Esophagus squamous epithelium (tissue), 5 donors: ENCODE results near the gene PFKM. TPM values are rescaled to one million over a fixed set of nuclear protein-coding genes. Genes with fewer than 3 reads are reported as not detected.

Source experiments
- DNase-seq: peaks from one replicate; lab custom pipeline; 2025; lab: John Stamatoyannopoulos, UW
- H3K27ac ChIP-seq, 4 donors: fragments of 200-600 bp; sonication (generic); one replicate each; pipeline ENCODE4 v1.5.1; 2016 to 2019; ENCODE audit warnings: mild to moderate bottlenecking in 1 of 4
- H3K27me3 ChIP-seq, 4 donors: fragments of 200-600 bp; sonication (generic); 1 replicate in 3 of 4; 2 replicates in 1 of 4; pipeline versions ENCODE4 v1.5.1 to v1.6.0; 2017 to 2021; ENCODE audit warnings: antibody characterized with exemption in 1 of 4
- H3K36me3 ChIP-seq, 3 donors: fragments of 200-600 bp; sonication (generic); one replicate each; pipeline ENCODE4 v1.5.1; 2016 to 2019
- H3K4me1 ChIP-seq, 3 donors: fragments of 200-600 bp; sonication (generic); one replicate each; pipeline ENCODE4 v1.5.1; 2017 to 2019
- H3K4me3 ChIP-seq, 4 donors: fragments of 200-600 bp; sonication (generic); 1 replicate in 3 of 4; 2 replicates in 1 of 4; pipeline ENCODE4 v1.5.1; 2016 to 2019; ENCODE audit warnings: mild to moderate bottlenecking in 2 of 4, moderate library complexity in 1 of 4
- H3K9me3 ChIP-seq, 3 donors: fragments of 200-600 bp; sonication (generic); one replicate each; pipeline ENCODE4 v1.5.1; 2016 to 2019
- CTCF ChIP-seq, 6 experiments: fragments of 450-650 bp in 4 of 6; fragments of 200-600 bp in 2 of 6; sonication (generic) in 2 of 6; IDR thresholded peaks; one replicate each; pipeline ENCODE4 v1.5.1; 2016 to 2019; ENCODE audit warnings: antibody characterized with exemption in 6 of 6, mild to moderate bottlenecking in 4 of 6, moderate library complexity in 4 of 6
- POLR2A ChIP-seq, 4 donors: fragments of 450-650 bp; IDR thresholded peaks; one replicate each; pipeline ENCODE4 v1.6.1; 2017; ENCODE audit warnings: antibody characterized with exemption in 4 of 4, mild to moderate bottlenecking in 4 of 4, moderate library complexity in 3 of 4
- WGBS, 2 donors: methylation state at CpG; one replicate each; pipeline ENCODE4 v1.1.5; 2018; 5-methylcytosine and 5-hydroxymethylcytosine counted together
- intact Hi-C: fragments of 100-400 bp; cut with DNase I; formaldehyde crosslinking; loops from one replicate; pipeline ENCODE4 v1.15.0; 2022
- total RNA-seq, 4 donors: library from RNA; depleted of rRNA; stranded (reverse); fragments of >200 nt; gene quantifications; one replicate each; pipeline ENCODE4 v1.1.0, GENCODE V29; 2016
- donor health status: DM: yes; HTN: yes; CAD: no.

Gene PFKM
- total RNA-seq, 4 donors from 2014 or later, result 13.0 to 40.9 (median 33.3) TPM

- no peak for DNase-seq
- no peaks in the 10 kb centered on the region for H3K9me3 ChIP-seq
- H3K4me3 ChIP-seq, result no peak overlapping the region
- H3K27ac ChIP-seq, result no peak overlapping the region
- TF ChIP-seq CTCF (IDR thresholded peaks at IDR 0.05) (peak; percentile 32 to 88 (median 82)), POLR2A (IDR thresholded peaks at IDR 0.05) (no peak)
- intact Hi-C loops, result loop anchor here (10.0 kb wide), 1 partner anchor 201 kb away; the partner anchor contains the start of gene TMEM106C
- WGBS, 2 donors, result 14% methylated on average over 2 of the region's 2 CpGs
- no peaks in the 10 kb centered on the region for H3K36me3 ChIP-seq
- no peaks in the 10 kb centered on the region for H3K4me1 ChIP-seq
- H3K27me3 ChIP-seq, result peaks cover 0 to 33% (median 1%) of the 10 kb centered on the region in 4 donors
Measured at GRCh38 chr12:48165089-48165981, 46.2 kb downstream of the PFKM start.

- intact Hi-C loops, result loop anchor here (10.0 kb wide), 1 partner anchor 204 kb away; the partner anchor contains the start of gene TMEM106C
- Histone ChIP-seq H3K36me3 (no peaks in the 10 kb centered on the region), H3K4me3 (no peak overlapping the region), H3K27me3 (peaks cover 0 to 22% (median 1%) of the 10 kb centered on the region in 4 donors), H3K4me1 (no peaks in the 10 kb centered on the region), H3K27ac (no peak overlapping the region), H3K9me3 (no peaks in the 10 kb centered on the region)
- DNase-seq, result no peak
- WGBS, 2 donors, result 87 to 93% methylated on average over 17 to 18 of the region's 19 CpGs
- TF ChIP-seq CTCF (IDR thresholded peaks at IDR 0.05), result no peak
- no peak for TF ChIP-seq POLR2A (IDR thresholded peaks at IDR 0.05)
Measured at GRCh38 chr12:48169011-48169410, 49.8 kb downstream of the PFKM start.

- 56 to 61% methylated on average over 3 of the region's 3 CpGs for WGBS, 2 donors
- DNase-seq, result no peak
- Histone ChIP-seq H3K9me3 (no peaks in the 10 kb centered on the region), H3K4me3 (no peak overlapping the region), H3K36me3 (no peaks in the 10 kb centered on the region), H3K4me1 (no peaks in the 10 kb centered on the region), H3K27me3 (peaks cover 0 to 35% (median 0%) of the 10 kb centered on the region in 4 donors), H3K27ac (no peak overlapping the region)
- intact Hi-C loops, result no loop called here
- no peak for TF ChIP-seq POLR2A (IDR thresholded peaks at IDR 0.05)
- no peak for TF ChIP-seq CTCF (IDR thresholded peaks at IDR 0.05)
Measured at GRCh38 chr12:48175613-48176416, 56.7 kb downstream of the PFKM start.

- no peak for DNase-seq
- intact Hi-C loops, result no loop called here
- no peaks in the 10 kb centered on the region for H3K4me1 ChIP-seq
- H3K36me3 ChIP-seq, result no peaks in the 10 kb centered on the region
- H3K9me3 ChIP-seq, result no peaks in the 10 kb centered on the region
- TF ChIP-seq CTCF (IDR thresholded peaks at IDR 0.05) (no peak), POLR2A (IDR thresholded peaks at IDR 0.05) (no peak)
- no peak overlapping the region for H3K4me3 ChIP-seq
- H3K27ac ChIP-seq, result no peak overlapping the region
- peaks cover 0 to 41% (median 0%) of the 10 kb centered on the region in 4 donors for H3K27me3 ChIP-seq
Measured at GRCh38 chr12:48176417-48176751, 57.2 kb downstream of the PFKM start.
